Smooth muscle cell (in vitro differentiated cells): Measurements from ENCODE around the gene EHD4. TPM values are rescaled to one million over a fixed set of nuclear protein-coding genes. Genes with fewer than 3 reads are reported as not detected.

Experiments used
- DNase-seq: peaks from one replicate; lab custom pipeline; 2025; ENCODE audit not compliant: unreplicated experiment; lab: John Stamatoyannopoulos, UW
- H2AFZ ChIP-seq: fragments of 200-600 bp; sonication (generic); 2 replicates; pipeline ENCODE4 v1.6.0; 2016; ENCODE audit warnings: antibody characterized with exemption, low read depth, mild to moderate bottlenecking
- H3F3A ChIP-seq: fragments of 200-600 bp; sonication (generic); 2 replicates; pipeline ENCODE4 v1.6.0; 2017; ENCODE audit warnings: antibody characterized with exemption, low read depth
- H3K27ac ChIP-seq: fragments of 200-600 bp; sonication (generic); 2 replicates; pipeline ENCODE4 v1.5.1; 2016; ENCODE audit warnings: low read depth, mild to moderate bottlenecking
- H3K27me3 ChIP-seq: fragments of 200-600 bp; sonication (generic); 2 replicates; pipeline ENCODE4 v1.6.1; 2016; ENCODE audit warnings: low read depth, mild to moderate bottlenecking
- H3K36me3 ChIP-seq: fragments of 200-600 bp; sonication (generic); 2 replicates; pipeline ENCODE4 v1.5.1; 2016; ENCODE audit warnings: low read depth
- H3K4me1 ChIP-seq: fragments of 200-600 bp; sonication (generic); 2 replicates; pipeline ENCODE4 v1.5.1; 2016; ENCODE audit warnings: low read depth
- H3K4me2 ChIP-seq: fragments of 200-600 bp; sonication (generic); 2 replicates; pipeline ENCODE4 v1.6.0; 2016; ENCODE audit warnings: mild to moderate bottlenecking
- H3K4me3 ChIP-seq: fragments of 200-600 bp; sonication (generic); 2 replicates; pipeline ENCODE4 v1.5.1; 2016; ENCODE audit warnings: mild to moderate bottlenecking
- H3K79me2 ChIP-seq: fragments of 200-600 bp; sonication (generic); 2 replicates; pipeline ENCODE4 v1.6.0; 2016; ENCODE audit warnings: low read depth, mild to moderate bottlenecking
- H3K9ac ChIP-seq: fragments of 200-600 bp; sonication (generic); 2 replicates; pipeline ENCODE4 v1.6.0; 2016; ENCODE audit warnings: low read depth
- H3K9me3 ChIP-seq: fragments of 200-600 bp; sonication (generic); replicated peaks from 2 replicates; pipeline ENCODE4 v1.5.1; 2016; ENCODE audit warnings: low read depth
- H4K20me1 ChIP-seq: fragments of 200-600 bp; sonication (generic); 2 replicates; pipeline ENCODE4 v1.6.0; 2016; ENCODE audit warnings: low read depth
- WGBS: methylation state at CpG from one replicate; pipeline ENCODE4 v1.1.7; 2016; ENCODE audit warnings: low lambda C conversion rate; 5-methylcytosine and 5-hydroxymethylcytosine counted together
- polyA plus RNA-seq: library from polyadenylated mRNA; unstranded; fragments of >200 nt; fragmentation: Nextera tagmentation; extraction: Ambion mirVana; gene quantifications from 2 replicates; pipeline ENCODE4 v1.2.1, GENCODE V29; 2016
- total RNA-seq: library from RNA; depleted of rRNA; stranded (reverse); fragments of >200 nt; gene quantifications from 2 replicates; pipeline ENCODE4 v1.2.3, GENCODE V29; 2014
- TF ChIP-seq, protein P1 (sequence below): fragments of 200-600 bp; sonication (generic); IDR thresholded peaks from 2 replicates; pipeline ENCODE4 v1.5.1; 2017; ENCODE audit warnings: borderline replicate concordance, mild to moderate bottlenecking, antibody characterized with exemption; ENCODE audit not compliant: insufficient read depth, poor library complexity, severe bottlenecking

Gene EHD4
- total and polyA plus RNA-seq, 2 experiments from 2014 or later, result 11.5 to 15.8 TPM

DNA sequence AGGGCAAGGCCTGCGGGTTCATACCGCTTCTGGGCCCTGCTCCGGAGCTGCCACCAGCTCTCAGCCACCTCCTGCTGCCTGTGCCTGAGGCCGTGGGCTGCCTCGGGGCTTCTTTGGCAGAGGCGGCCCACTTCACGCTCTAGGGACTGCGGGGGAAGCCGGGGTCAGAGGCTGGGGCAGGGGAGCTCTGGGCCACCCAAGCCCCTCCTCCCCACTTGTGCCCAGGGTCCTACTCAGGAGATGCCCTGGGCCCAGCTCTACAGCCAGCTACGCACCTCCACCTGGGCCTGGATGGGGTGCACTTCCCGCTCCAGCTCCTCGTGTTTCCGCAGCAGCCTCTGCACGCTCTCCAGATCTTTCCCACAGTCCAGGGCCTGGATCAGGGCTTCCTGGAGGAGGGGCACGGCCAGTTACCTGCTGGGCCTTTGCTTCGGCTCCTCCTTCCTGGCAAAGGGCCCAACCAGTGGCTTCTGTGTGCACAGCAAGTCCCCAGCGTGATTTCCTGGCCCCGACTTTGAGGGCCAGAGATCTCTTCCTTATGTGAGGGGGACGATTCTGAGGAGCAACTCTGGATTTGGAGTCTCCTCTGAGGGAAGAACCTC is 109.7 kb downstream of the EHD4 start:
- no peaks in the 10 kb centered on the region for H3K9me3 ChIP-seq
- TF ChIP-seq, protein P1, sequence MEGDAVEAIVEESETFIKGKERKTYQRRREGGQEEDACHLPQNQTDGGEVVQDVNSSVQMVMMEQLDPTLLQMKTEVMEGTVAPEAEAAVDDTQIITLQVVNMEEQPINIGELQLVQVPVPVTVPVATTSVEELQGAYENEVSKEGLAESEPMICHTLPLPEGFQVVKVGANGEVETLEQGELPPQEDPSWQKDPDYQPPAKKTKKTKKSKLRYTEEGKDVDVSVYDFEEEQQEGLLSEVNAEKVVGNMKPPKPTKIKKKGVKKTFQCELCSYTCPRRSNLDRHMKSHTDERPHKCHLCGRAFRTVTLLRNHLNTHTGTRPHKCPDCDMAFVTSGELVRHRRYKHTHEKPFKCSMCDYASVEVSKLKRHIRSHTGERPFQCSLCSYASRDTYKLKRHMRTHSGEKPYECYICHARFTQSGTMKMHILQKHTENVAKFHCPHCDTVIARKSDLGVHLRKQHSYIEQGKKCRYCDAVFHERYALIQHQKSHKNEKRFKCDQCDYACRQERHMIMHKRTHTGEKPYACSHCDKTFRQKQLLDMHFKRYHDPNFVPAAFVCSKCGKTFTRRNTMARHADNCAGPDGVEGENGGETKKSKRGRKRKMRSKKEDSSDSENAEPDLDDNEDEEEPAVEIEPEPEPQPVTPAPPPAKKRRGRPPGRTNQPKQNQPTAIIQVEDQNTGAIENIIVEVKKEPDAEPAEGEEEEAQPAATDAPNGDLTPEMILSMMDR, result no peak
- H3K79me2 ChIP-seq, result no peaks in the 10 kb centered on the region
- peaks cover 8% of the 10 kb centered on the region for H3K4me1 ChIP-seq
- H3K9ac ChIP-seq, result no peak overlapping the region
- H4K20me1 ChIP-seq, result no peaks in the 10 kb centered on the region
- no peaks in the 10 kb centered on the region for H3K27me3 ChIP-seq
- no peak overlapping the region for H2AFZ ChIP-seq
- WGBS, result 74% methylated on average over 13 of the region's 19 CpGs
- no peaks in the 10 kb centered on the region for H3F3A ChIP-seq
- no peak overlapping the region for H3K4me2 ChIP-seq
- H3K27ac ChIP-seq, result no peak overlapping the region
- no peaks in the 10 kb centered on the region for H3K36me3 ChIP-seq
- no peak for DNase-seq
- no peak overlapping the region for H3K4me3 ChIP-seq

DNA sequence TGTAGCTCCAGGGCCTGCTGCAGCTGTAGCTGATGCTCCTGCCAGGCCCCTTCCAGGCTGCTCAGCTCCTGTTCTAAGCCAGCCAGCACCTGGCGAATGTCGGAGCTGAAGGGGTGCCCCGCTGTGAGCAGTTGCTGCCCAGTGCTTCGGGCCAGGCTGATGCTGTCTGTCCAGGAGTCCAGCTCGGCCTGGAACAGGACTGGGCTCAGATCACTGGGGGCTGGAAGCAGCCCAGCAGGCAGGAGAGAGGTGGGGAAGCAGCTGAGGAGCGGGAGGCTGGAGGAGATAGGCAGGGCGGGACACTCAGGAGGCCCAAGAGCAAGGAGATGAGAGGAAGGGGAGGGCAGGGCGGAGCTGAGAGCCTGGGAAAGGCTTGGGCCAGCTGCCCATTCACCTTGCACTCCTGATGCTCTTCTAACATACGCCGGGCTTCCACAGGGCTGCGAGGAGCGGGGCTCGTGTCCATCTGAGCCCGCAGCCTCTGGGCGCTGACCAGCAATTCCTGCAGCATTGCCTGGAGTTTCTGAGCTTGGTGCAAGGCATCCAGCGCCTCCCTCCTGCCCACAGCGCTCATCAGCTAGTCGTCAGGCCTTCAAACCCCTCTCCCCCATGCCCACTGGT is 110.5 kb downstream of the EHD4 start:
- Histone ChIP-seq H2AFZ (no peak overlapping the region), H3K9ac (no peak overlapping the region), H3K27me3 (no peaks in the 10 kb centered on the region), H4K20me1 (no peaks in the 10 kb centered on the region), H3F3A (no peaks in the 10 kb centered on the region), H3K36me3 (no peaks in the 10 kb centered on the region), H3K79me2 (no peaks in the 10 kb centered on the region), H3K27ac (no peak overlapping the region), H3K9me3 (no peaks in the 10 kb centered on the region), H3K4me1 (peaks cover 8% of the 10 kb centered on the region), H3K4me2 (no peak overlapping the region), H3K4me3 (no peak overlapping the region)
- 94% methylated on average over 18 of the region's 18 CpGs for WGBS
- DNase-seq, result no peak
- TF ChIP-seq, protein P1, result no peak

DNA sequence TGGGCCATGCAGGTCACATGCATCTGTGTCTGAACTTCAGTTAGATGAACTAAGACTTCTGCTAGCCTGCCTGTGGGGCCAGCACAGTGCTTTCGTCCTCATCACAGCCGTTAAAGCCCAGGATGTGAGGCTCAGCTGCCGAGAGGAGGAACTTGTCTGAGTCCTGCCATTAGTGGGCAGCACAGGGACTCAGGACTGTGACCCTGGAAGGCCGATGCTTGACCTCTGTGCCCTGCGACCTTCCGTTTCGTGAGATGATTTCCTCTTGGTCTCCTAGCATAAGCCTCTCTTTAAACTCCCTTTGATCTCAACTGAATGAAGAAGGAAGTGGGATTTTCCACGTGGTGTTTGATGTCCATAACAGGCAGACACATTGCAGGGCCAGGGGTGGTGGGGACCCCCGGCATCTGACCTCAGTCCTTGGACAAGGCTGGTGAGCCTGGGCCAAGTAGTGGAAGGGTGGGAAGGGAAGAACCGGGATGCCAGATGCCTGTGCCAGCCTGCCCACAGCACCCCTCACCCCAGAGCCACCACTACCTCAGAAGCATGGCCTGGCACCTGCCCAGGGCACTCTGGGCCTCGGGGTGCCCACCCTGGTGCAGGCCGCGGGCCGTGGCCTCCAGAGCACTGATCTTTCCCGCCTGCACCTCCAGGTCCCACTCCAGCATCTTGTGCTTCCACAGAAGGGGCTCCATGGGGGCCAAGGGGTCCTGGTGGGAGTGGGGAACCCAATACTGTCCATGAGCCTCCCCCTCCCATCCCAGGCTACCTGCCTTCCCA is 112.1 kb downstream of the EHD4 start:
- Histone ChIP-seq H4K20me1 (no peaks in the 10 kb centered on the region), H3F3A (no peaks in the 10 kb centered on the region), H3K9me3 (no peaks in the 10 kb centered on the region), H3K27ac (no peak overlapping the region), H3K4me3 (no peak overlapping the region), H3K27me3 (no peaks in the 10 kb centered on the region), H2AFZ (no peak overlapping the region), H3K4me1 (no peaks in the 10 kb centered on the region), H3K36me3 (no peaks in the 10 kb centered on the region), H3K79me2 (no peaks in the 10 kb centered on the region), H3K9ac (no peak overlapping the region), H3K4me2 (no peak overlapping the region)
- TF ChIP-seq, protein P1, result no peak
- DNase-seq, result no peak
- WGBS, result 73% methylated on average over 15 of the region's 15 CpGs
